Measurements from ENCODE around the gene CRACR2B.

GRCh38 chr11:800473-800872 lies 27.2 kb upstream of the CRACR2B start:
- TF ChIP-seq CTCF (IDR thresholded peaks at IDR 0.05) (no peak), POLR2A (IDR thresholded peaks at IDR 0.05) (no peak)
